Dermis microvascular lymphatic vessel endothelial cell (primary cell): ENCODE data around the gene AVP. TPM values are rescaled to one million over a fixed set of nuclear protein-coding genes. Genes with fewer than 3 reads are reported as not detected.
A peak's percentile ranks its signal among the peaks of the same experiment; 100 is the strongest.
"Not testable (repeated sequence)": the region's sequence is repeated elsewhere in the genome, so short reads cannot be mapped to it uniquely, and the experiment has no call there.

Experiments used
- DNase-seq, 2 donors: peaks; one replicate each; pipeline versions ENCODE4 v3.0.0 to v3.0.0-alpha.2; 2010; ENCODE audit warnings: low read depth in 2 of 2
- total RNA-seq: library from RNA; depleted of rRNA; stranded (reverse); fragments of >200 nt; gene quantifications from 2 replicates; pipeline ENCODE4 v1.2.1, GENCODE V29; 2014

Gene AVP
- total RNA-seq, 1 donor from 2014 or later, result not detected

GRCh38 chr20:3082955-3083952, 1.3 kb downstream of the AVP start:
- no peak for DNase-seq

- DNase-seq, result no peak
Measured at GRCh38 chr20:3082306-3082951, 2.1 kb downstream of the AVP start.

GRCh38 chr20:3081641-3082040, 2.9 kb downstream of the AVP start:
- DNase-seq, result no peak

DNA sequence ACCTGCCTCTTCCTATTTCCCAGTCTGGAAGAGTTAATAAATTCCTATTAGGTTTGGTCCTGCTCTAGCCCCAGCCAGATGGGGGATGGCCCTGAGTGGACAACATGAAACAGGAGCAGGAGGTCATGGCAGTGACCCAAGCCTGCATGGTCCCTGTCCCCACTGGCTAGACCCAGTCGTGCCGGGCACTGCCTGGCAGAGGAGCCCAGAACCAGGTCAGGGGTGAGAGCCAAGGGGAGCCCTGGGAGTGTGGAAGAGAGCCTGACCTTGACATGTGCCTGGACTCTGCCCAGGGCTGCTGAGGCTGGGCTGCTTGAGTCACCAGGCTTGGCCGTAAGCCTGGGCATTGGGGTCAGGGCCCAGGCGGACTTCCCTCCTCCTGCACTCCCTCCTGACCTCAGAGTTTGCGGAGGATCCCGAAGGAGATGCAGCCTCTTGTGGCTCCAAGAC, 3.6 kb downstream of the AVP start:
- DNase-seq, result peak in 1 of 2 donors; percentile 31

DNA sequence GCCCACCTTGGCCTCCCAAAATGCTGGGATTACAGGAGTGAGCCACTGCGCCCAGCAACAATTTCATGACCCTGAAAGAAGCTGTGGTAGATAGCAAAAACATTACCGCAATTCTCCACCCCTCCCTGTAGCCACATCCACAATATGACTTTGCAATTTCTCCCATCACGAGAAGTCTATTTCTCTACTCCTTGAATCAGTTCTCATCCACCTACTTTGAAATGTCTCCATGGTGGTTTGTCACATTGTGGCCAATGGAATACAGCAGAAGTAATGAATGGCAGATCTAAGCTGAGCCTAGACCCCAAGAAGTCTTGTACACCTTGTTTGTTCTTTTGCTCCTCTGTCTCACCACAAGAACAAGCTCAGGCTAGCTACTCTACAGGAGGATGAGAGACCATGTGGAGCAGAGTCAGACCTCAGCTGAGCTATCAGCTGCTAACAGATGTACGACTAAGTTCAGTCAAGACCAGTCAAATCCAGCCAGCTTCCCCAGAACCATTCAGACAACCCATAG, 6.8 kb downstream of the AVP start:
- DNase-seq, result no peak

DNA sequence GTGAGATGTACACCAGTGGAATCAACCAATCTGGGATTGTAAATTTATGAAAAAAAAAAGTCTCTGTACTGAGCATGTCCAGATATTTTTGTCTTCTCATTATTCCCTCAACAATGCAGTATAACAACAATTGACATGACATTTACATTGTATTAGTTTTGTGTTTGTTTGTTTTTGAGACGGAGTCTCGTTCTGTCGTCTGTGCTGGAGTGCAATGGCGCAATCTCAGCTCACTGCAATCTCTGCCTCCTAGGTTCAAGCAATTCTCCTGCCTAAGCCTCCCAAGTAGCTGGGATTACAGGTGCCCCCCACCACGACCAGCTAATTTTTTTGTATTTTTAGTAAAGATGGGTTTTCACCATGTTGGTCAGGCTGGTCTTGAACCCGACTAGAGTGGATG, 9.2 kb downstream of the AVP start:
- not testable (repeated sequence) for DNase-seq

GRCh38 chr20:3074812-3075211, 9.7 kb downstream of the AVP start:
- no peak for DNase-seq

- DNase-seq, result not testable (repeated sequence)
Measured at GRCh38 chr20:3073251-3073643, 11.3 kb downstream of the AVP start.

DNA sequence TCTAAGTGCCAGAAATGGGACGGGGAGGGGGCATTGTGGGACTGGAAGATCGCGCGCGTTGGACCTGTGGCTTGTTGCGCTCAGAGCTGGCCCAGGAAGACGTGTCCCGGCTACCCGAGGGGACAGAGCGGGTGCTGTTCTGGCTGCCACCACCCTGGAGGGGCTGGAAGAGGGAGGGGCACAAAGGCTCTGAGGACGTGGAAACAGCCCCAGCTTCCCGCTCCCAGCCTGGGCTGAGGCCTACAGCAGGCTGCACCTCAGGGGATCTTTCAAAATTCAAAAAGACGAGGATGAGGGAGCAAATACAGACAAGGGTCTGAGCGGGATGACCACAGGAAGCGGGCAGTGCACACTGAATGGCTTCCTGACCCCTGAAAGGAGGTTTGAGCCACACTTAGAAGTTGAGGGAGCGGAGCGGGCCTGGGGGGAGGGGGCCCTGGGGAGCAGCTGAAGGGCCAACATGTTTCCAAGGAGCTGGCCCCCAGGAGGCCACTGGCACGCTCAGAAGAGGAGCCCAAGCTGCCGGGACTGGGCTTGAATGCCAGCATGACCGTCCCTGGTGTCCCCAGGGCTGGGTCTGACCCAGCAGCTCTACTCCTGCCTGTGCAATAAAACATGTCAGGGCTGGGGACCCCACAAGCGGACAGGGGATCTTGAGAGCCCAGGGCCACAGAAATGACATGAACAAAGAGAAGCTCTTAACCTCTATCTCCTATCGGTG, 11.8 kb downstream of the AVP start:
- DNase-seq, result no peak

- DNase-seq, result peak in 1 of 2 donors; percentile 34
Measured at GRCh38 chr20:3071610-3072529, 12.7 kb downstream of the AVP start, which contains the start of gene OXT. Gene OXT (plus strand): TSS chr20:3071620. CDS start chr20:3071656, 36 bp downstream.

- DNase-seq, result no peak
Measured at GRCh38 chr20:3071266-3071609, 13.3 kb downstream of the AVP start.

- DNase-seq, result no peak
Measured at GRCh38 chr20:3070725-3071124, 13.8 kb downstream of the AVP start.

- DNase-seq, result no peak
Measured at GRCh38 chr20:3068986-3069900, 15.3 kb downstream of the AVP start.

GRCh38 chr20:3068075-3068474, 16.4 kb downstream of the AVP start:
- DNase-seq, result no peak

DNA sequence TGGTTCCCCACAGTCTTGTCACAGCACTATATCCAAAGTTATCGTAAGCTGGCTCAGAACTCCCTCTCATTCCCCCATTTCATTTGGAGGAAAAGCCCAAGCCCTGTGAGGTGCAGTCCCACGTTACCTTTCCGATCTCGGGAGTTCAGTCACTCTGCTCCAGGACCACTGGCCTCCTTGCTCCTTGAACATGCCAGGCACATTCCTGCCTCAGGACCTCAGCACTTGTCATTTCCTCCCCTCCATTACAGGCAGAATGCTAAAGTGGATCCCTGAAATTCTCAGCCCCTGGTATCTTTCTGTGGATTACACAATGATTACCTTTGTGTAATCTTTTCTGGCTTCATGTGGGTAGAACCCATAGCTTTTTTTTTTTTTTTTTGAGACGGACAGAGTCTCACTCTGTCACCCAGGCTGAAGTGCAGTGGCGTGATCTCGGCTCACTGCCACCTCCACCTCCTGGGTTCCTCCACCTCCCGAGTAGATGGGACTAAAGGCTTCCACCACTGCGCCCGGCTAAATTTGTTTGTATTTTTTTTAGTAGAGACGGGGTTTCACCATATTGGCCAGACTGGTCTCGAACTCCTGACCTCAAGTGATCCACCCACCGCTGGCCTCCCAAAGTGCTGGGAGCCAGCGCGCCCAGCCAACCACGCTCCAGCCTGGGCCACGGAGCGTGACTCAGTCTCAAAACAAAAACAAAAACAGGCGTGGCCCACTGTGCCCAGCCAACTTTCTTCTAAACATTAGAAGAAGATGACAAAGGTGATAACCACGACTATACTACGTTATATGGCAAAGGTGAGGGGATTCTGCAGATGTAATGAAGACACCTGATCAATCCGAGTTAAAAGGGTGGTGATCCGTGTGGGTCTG, 17.1 kb downstream of the AVP start:
- DNase-seq, result no peak

DNA sequence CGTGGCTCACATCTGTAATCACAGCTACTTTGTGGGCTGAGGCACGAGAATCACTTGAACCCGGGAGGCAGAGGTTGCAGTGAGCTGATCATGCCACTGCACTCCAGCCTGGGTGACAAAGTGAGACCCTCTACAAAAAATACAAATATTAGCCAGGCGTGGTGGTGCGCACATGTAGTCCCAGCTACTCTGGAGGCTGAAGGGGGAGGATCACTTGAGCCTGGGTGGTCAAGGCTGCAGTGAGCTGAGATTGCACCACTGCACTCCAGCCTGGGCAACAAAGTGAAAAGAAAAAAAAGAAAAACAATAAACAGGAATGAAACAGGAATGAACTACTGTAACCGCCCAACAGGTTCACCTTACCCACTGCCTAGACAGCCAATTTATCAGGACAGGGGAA, 20.4 kb downstream of the AVP start:
- DNase-seq, result not testable (repeated sequence)

DNA sequence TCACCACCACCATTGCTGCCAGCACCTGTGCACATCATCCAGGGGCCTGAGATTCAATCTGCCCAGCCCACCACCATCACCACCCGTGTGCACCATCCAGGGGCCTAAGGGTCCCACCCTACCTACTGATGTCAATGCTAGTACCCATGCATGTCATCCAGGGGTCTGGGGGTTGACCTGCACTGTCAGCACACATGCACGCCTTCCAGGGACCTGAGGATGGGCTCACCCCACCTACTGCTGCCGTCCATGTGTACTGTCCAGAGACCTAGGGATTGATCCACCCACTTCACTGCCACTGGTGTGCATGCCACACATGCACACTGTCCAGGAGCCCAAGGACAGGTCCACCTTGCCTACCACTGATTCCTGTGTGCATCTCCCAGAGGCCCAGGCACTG, 25.0 kb downstream of the AVP start:
- no peak for DNase-seq

- DNase-seq, result no peak
Measured at GRCh38 chr20:3051385-3052019, 33.0 kb downstream of the AVP start.
